PC-9 (cell line): ENCODE data around the gene GAL. TPM values are rescaled to one million over a fixed set of nuclear protein-coding genes. Genes with fewer than 3 reads are reported as not detected.

Experiments
- BruUV-seq: library from RNA; stranded (reverse); fragments of 400-500 nt; replicated peaks from 2 replicates; lab custom pipeline; 2021; lab: Mats Ljungman, UMichigan
- CTCF ChIA-PET: fragments of 300-600 bp; sonication (Branson Sonifier 250); formaldehyde crosslinking; loops from one replicate; lab custom pipeline; 2022; ENCODE audit warnings: antibody characterized with exemption; lab: Charles Lee
- POLR2A ChIA-PET: fragments of 300-600 bp; sonication (Branson Sonifier 250); formaldehyde crosslinking; loops from one replicate; lab custom pipeline; 2022; ENCODE audit warnings: antibody characterized with exemption; ENCODE audit not compliant: unreplicated experiment; lab: Charles Lee
- DNase-seq, 2 experiments: peaks; one replicate each; pipeline versions ENCODE4 v3.0.0 to v3.0.0-alpha.2; 2015 to 2022; ENCODE audit warnings: mixed read lengths in 1 of 2
- H2AFZ ChIP-seq: fragments of 200-600 bp; sonication (generic); 2 replicates; pipeline ENCODE4 v1.8.1; 2017; ENCODE audit warnings: antibody characterized with exemption
- H3F3A ChIP-seq: fragments of 200-600 bp; sonication (generic); 2 replicates; pipeline ENCODE4 v1.8.1; 2017; ENCODE audit warnings: antibody characterized with exemption, mild to moderate bottlenecking, low read depth; ENCODE audit not compliant: insufficient read depth
- H3K27ac ChIP-seq: fragments of 200-600 bp; sonication (generic); 2 replicates; pipeline ENCODE4 v1.6.1; 2016; ENCODE audit warnings: mixed run types
- H3K27me3 ChIP-seq: fragments of 200-600 bp; sonication (generic); 2 replicates; pipeline ENCODE4 v1.6.1; 2016; ENCODE audit warnings: low read depth, mixed run types; ENCODE audit not compliant: insufficient read depth
- H3K36me3 ChIP-seq: fragments of 200-600 bp; sonication (generic); 2 replicates; pipeline ENCODE4 v1.6.1; 2016; ENCODE audit warnings: low read depth, mixed run types
- H3K4me1 ChIP-seq: fragments of 200-600 bp; sonication (generic); replicated peaks from 2 replicates; pipeline ENCODE4 v1.6.1; 2016; ENCODE audit warnings: mixed run types; ENCODE audit not compliant: insufficient read depth
- H3K4me2 ChIP-seq: fragments of 200-600 bp; sonication (generic); 2 replicates; pipeline ENCODE4 v1.6.1; 2017; ENCODE audit warnings: mixed run types
- H3K4me3 ChIP-seq: fragments of 200-600 bp; sonication (generic); 2 replicates; pipeline ENCODE4 v1.6.1; 2016; ENCODE audit warnings: mixed run types
- H3K79me2 ChIP-seq: fragments of 200-600 bp; sonication (generic); 2 replicates; pipeline ENCODE4 v1.6.1; 2017; ENCODE audit warnings: low read depth, mixed run types
- H3K9me2 ChIP-seq: fragments of 200-600 bp; sonication (generic); 2 replicates; pipeline ENCODE4 v1.8.1; 2017; ENCODE audit warnings: mild to moderate bottlenecking; ENCODE audit not compliant: insufficient read depth
- H3K9me3 ChIP-seq: fragments of 200-600 bp; sonication (generic); 2 replicates; pipeline ENCODE4 v1.8.1; 2016; ENCODE audit warnings: low read depth; ENCODE audit not compliant: insufficient read depth
- H4K20me1 ChIP-seq: fragments of 200-600 bp; sonication (generic); 2 replicates; pipeline ENCODE4 v1.8.1; 2017; ENCODE audit not compliant: insufficient read depth
- EZH2 ChIP-seq: fragments of 200-600 bp; sonication (generic); IDR thresholded peaks from 2 replicates; pipeline ENCODE4 v1.8.0; 2017; ENCODE audit warnings: antibody characterized with exemption, low read depth
- intact Hi-C: fragments of 100-400 bp; cut with micrococcal nuclease; formaldehyde crosslinking; loops from one replicate; pipeline ENCODE4 v1.10.0; 2022; ENCODE audit not compliant: unreplicated experiment
- total RNA-seq: library from RNA; stranded (reverse); gene quantifications from 2 replicates; pipeline ENCODE4 v1.2.3, GENCODE V29; 2021
- TF ChIP-seq, protein P1 (sequence below): fragments of 200-600 bp; sonication (generic); conservative IDR thresholded peaks from 2 replicates; pipeline ENCODE4 v1.6.1; 2017; ENCODE audit warnings: mixed run types, antibody characterized with exemption, mild to moderate bottlenecking, moderate library complexity

GAL gene
- total RNA-seq, 1 experiment from 2014 or later, result 12.8 TPM

DNA sequence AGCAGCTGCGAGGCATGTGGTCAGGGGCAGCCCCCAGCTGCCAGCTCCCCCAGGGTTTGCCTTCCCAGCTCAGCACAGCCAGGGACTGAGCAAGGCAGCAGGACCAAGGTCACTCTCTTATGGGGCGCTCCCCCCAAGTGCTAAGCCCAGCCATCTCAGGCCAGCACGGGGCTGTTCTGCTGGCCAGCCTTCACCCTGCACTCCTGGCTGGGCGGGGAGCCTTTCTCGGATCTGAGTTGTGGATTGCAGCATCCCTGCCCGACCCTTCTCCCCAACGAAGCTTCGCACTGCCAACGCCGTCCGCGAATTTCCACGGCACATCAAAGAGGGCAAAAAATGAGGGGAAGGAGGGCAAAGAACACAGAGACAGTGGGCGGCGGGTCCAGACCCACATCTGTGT lies 42.5 kb upstream of the GAL start:
- TF ChIP-seq, protein P1, sequence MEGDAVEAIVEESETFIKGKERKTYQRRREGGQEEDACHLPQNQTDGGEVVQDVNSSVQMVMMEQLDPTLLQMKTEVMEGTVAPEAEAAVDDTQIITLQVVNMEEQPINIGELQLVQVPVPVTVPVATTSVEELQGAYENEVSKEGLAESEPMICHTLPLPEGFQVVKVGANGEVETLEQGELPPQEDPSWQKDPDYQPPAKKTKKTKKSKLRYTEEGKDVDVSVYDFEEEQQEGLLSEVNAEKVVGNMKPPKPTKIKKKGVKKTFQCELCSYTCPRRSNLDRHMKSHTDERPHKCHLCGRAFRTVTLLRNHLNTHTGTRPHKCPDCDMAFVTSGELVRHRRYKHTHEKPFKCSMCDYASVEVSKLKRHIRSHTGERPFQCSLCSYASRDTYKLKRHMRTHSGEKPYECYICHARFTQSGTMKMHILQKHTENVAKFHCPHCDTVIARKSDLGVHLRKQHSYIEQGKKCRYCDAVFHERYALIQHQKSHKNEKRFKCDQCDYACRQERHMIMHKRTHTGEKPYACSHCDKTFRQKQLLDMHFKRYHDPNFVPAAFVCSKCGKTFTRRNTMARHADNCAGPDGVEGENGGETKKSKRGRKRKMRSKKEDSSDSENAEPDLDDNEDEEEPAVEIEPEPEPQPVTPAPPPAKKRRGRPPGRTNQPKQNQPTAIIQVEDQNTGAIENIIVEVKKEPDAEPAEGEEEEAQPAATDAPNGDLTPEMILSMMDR, result no peak
- no peak for TF ChIP-seq EZH2

DNA sequence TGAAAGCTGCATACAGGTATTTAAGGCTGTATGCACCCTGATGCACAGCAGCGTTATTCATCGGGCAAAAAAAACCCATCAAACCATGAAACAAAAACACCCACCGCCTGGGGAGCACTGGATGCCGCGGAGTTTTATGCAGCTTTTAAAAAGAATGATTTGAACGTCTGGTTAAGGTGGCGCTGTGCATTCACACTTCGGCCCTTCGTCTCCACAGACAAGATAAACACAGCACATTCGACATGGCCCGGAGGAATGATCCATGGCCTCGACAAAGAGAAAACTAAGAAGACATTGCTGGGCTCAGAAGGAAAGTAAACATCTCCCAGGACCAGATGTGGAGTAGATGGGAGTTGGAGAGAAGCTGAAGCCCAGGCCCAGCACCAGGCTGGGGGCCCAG lies 40.8 kb upstream of the GAL start:
- TF ChIP-seq, protein P1, result peak; percentile 24; the same call in 1 of the 2 replicates
- no peak for TF ChIP-seq EZH2
- H3K4me3 ChIP-seq, result no peak overlapping the region
- peaks cover 3% of the 10 kb centered on the region; the same call in 1 of the 2 replicates for H3F3A ChIP-seq
- no peak overlapping the region for H2AFZ ChIP-seq
- no peak for DNase-seq
- no peaks in the 10 kb centered on the region for H3K9me2 ChIP-seq
- no TSS peak for BruUV-seq
- H3K27me3 ChIP-seq, result peaks cover 71% of the 10 kb centered on the region
- no peaks in the 10 kb centered on the region for H3K36me3 ChIP-seq
- H3K79me2 ChIP-seq, result no peaks in the 10 kb centered on the region
- no peak overlapping the region for H3K4me2 ChIP-seq
- no peaks in the 10 kb centered on the region for H3K4me1 ChIP-seq
- intact Hi-C loops, result no loop called here
- ChIA-PET POLR2A (no interaction called here), CTCF (no interaction called here)
- no peaks in the 10 kb centered on the region; the same call in 1 of the 2 replicates for H3K9me3 ChIP-seq
- no peaks in the 10 kb centered on the region for H4K20me1 ChIP-seq
- H3K27ac ChIP-seq, result no peak overlapping the region

More for the DNA sequence above, 42.5 kb upstream of the GAL start:
- Histone ChIP-seq H3K36me3 (no peaks in the 10 kb centered on the region), H4K20me1 (no peaks in the 10 kb centered on the region), H2AFZ (no peak overlapping the region), H3K27me3 (peaks cover 55% of the 10 kb centered on the region), H3K4me1 (no peaks in the 10 kb centered on the region), H3K27ac (no peak overlapping the region), H3K79me2 (no peaks in the 10 kb centered on the region), H3K4me2 (no peak overlapping the region), H3K4me3 (no peak overlapping the region), H3K9me3 (no peaks in the 10 kb centered on the region; the same call in 1 of the 2 replicates), H3F3A (peaks cover 3% of the 10 kb centered on the region; the same call in 1 of the 2 replicates), H3K9me2 (no peaks in the 10 kb centered on the region)
- intact Hi-C loops, result no loop called here
- ChIA-PET POLR2A (no interaction called here), CTCF (no interaction called here)
- BruUV-seq, result no TSS peak
- DNase-seq, result no peak

DNA sequence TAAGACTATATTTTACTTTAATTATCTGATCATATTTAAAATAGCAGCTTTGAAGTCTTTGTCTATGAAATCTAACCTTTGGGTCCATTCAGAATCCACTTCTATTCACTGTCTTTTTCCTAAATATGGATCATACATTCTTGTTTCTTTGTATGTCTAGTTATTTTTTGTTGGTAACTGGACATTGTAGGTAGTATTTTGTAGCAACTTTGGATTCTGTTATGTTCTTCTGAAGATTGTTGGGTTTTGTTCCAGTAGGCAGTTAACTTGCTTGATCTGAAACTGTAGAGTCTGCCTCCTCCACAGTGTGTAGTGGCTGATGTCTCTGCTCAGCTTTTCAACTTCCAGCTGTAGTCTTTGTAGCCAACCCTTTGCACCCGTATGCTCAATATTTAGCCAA lies 37.5 kb upstream of the GAL start:
- no peak for DNase-seq
- no TSS peak for BruUV-seq
- Histone ChIP-seq H3K4me3 (no peak overlapping the region), H3K79me2 (no peaks in the 10 kb centered on the region), H3K9me2 (no peaks in the 10 kb centered on the region), H3K27me3 (peaks cover 83% of the 10 kb centered on the region), H3K9me3 (no peaks in the 10 kb centered on the region; the same call in 1 of the 2 replicates), H3K4me2 (no peak overlapping the region), H3K27ac (no peak overlapping the region), H4K20me1 (no peaks in the 10 kb centered on the region), H2AFZ (no peak overlapping the region), H3K36me3 (no peaks in the 10 kb centered on the region), H3F3A (peaks cover 3% of the 10 kb centered on the region; the same call in 1 of the 2 replicates), H3K4me1 (no peaks in the 10 kb centered on the region)
- intact Hi-C loops, result no loop called here
- ChIA-PET CTCF (interaction anchor here (0.7 kb wide), 1 partner anchor 58 kb away, joined by 3 read pairs; no protein-coding TSS in a partner anchor), POLR2A (interaction anchor here (0.6 kb wide), 1 partner anchor 860 kb away, joined by 8 read pairs; no protein-coding TSS in a partner anchor)
- TF ChIP-seq, protein P1, result no peak
- TF ChIP-seq EZH2, result no peak
